Naive thymus-derived CD4-positive, alpha-beta T cell (primary cell): ENCODE data around the gene NCLN. TPM values are rescaled to one million over a fixed set of nuclear protein-coding genes. Genes with fewer than 3 reads are reported as not detected.

Experiments used
- ATAC-seq: fragments of 150-1000 bp; cut with Tn5 transposase; 2 replicates; pipeline ENCODE4 v1.10.0; 2021; ENCODE audit warnings: mild to moderate bottlenecking, moderate library complexity
- CTCF ChIA-PET: fragments of 350-600 bp; sonication (Branson Sonifier 250); formaldehyde crosslinking; loops from one replicate; lab custom pipeline; 2021; ENCODE audit warnings: antibody characterized with exemption; lab: Charles Lee
- POLR2A ChIA-PET: fragments of 350-600 bp; sonication (Branson Sonifier 250); formaldehyde crosslinking; loops from one replicate; lab custom pipeline; 2021; ENCODE audit warnings: antibody characterized with exemption, inconsistent platforms; lab: Charles Lee
- DNase-seq, 9 donors: peaks; one replicate each; pipeline versions ENCODE4 v3.0.0 to v3.0.0-alpha.2; 2020 to 2022; ENCODE audit warnings: mixed read lengths in 1 of 9
- H3K27ac ChIP-seq: one replicate; pipeline ENCODE4 v1.7.0; 2013; ENCODE audit warnings: mild to moderate bottlenecking, low read depth, low read length, moderate library complexity
- H3K27me3 ChIP-seq, 2 donors: one replicate each; pipeline ENCODE4 v1.7.0; 2013; ENCODE audit warnings: low read length in 2 of 2, mild to moderate bottlenecking in 2 of 2, moderate library complexity in 2 of 2; ENCODE audit not compliant: control insufficient read depth in 2 of 2, insufficient read depth in 2 of 2
- H3K36me3 ChIP-seq, 3 experiments: 1 replicate in 2 of 3; 2 replicates in 1 of 3; pipeline ENCODE4 v1.7.0; 2013; ENCODE audit warnings: low read length in 3 of 3, mild to moderate bottlenecking in 3 of 3, moderate library complexity in 1 of 3; ENCODE audit not compliant: insufficient read depth in 3 of 3, control insufficient read depth in 2 of 3
- H3K4me1 ChIP-seq, 2 donors: one replicate each; pipeline ENCODE4 v1.7.0; 2013; ENCODE audit warnings: low read length in 2 of 2, mild to moderate bottlenecking in 2 of 2, moderate library complexity in 1 of 2; ENCODE audit not compliant: control insufficient read depth in 2 of 2, insufficient read depth in 2 of 2
- H3K4me3 ChIP-seq: 2 replicates; pipeline ENCODE4 v1.7.0; 2013; ENCODE audit warnings: mild to moderate bottlenecking, low read length
- H3K9me3 ChIP-seq, 3 experiments: 1 replicate in 2 of 3; 2 replicates in 1 of 3; pipeline ENCODE4 v1.7.0; 2013; ENCODE audit warnings: low read length in 3 of 3; ENCODE audit not compliant: control insufficient read depth in 2 of 3
- H3K27ac Mint-ChIP-seq, 9 donors: one replicate each; pipeline ENCODE4 v1.8.0; 2020 to 2022; ENCODE audit warnings: mixed read lengths in 9 of 9, mild to moderate bottlenecking in 8 of 9, moderate library complexity in 5 of 9, inconsistent platforms in 2 of 9
- H3K27me3 Mint-ChIP-seq, 5 donors: one replicate each; pipeline ENCODE4 v1.8.0; 2021 to 2022; ENCODE audit warnings: mixed read lengths in 5 of 5, mild to moderate bottlenecking in 1 of 5
- H3K36me3 Mint-ChIP-seq, 5 donors: one replicate each; pipeline ENCODE4 v1.8.0; 2020 to 2022; ENCODE audit warnings: mixed read lengths in 5 of 5, mild to moderate bottlenecking in 3 of 5, inconsistent platforms in 1 of 5
- H3K4me1 Mint-ChIP-seq, 7 donors: one replicate each; pipeline ENCODE4 v1.8.0; 2020 to 2022; ENCODE audit warnings: mixed read lengths in 7 of 7, mild to moderate bottlenecking in 3 of 7, inconsistent platforms in 1 of 7
- H3K4me3 Mint-ChIP-seq, 10 donors: one replicate each; pipeline ENCODE4 v1.8.0; 2020 to 2022; ENCODE audit warnings: mild to moderate bottlenecking in 10 of 10, mixed read lengths in 10 of 10, moderate library complexity in 6 of 10, inconsistent platforms in 2 of 10
- H3K9me3 Mint-ChIP-seq, 11 donors: one replicate each; pipeline ENCODE4 v1.8.0; 2020 to 2022; ENCODE audit warnings: mixed read lengths in 11 of 11, mild to moderate bottlenecking in 4 of 11, inconsistent platforms in 1 of 11, moderate library complexity in 1 of 11
- intact Hi-C, 2 donors: fragments of 100-400 bp; cut with micrococcal nuclease; formaldehyde crosslinking; loops; one replicate each; pipeline ENCODE4 v1.15.1; 2023
- polyA plus RNA-seq, 2 donors: library from polyadenylated mRNA; unstranded; fragments of 300-500 nt; fragmentation: Illumina TruSeq; gene quantifications; one replicate each; pipeline ENCODE4 v1.2.3, GENCODE V29; 2021
- total RNA-seq, 6 experiments: library from RNA in 5 of 6; stranded (reverse) in 5 of 6; gene quantifications; 1 replicate in 5 of 6; 2 replicates in 1 of 6; pipeline ENCODE4 v1.2.3 and lab custom pipeline; 2021 to 2026

NCLN gene
- total and polyA plus RNA-seq, 7 experiments from 2014 or later, result 19.9 to 64.7 (median 51.7) TPM

DNA sequence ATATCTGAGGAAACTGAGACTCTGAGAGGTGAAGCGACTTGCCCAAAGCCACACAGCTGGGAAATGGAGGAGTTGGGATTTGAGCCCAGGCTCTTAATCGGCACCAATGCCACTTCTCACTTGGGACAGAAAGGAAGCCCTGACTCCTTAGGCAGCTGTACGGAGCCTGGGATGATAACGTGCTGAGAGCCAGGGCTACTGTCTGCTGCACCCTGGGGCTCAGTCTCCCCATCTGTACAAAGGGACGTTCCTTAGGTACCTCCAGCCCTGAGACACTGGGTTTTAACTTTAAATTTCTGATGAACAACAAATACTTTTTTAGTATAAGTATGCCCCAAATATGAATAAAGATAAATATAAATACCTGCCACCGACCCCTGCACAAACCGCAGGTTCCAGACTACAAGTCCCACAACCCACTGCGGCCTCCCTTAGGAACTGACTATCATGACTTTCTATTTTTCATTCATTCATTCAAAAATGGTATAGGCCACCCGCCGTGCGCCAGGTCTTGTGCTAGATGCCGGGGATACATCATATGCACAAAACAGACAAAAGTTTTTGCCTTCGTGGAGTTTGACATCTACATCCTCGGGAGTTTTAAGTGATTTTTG, 776 bp upstream of the NCLN start:
- peaks cover 0 to 30% (median 12%) of the 10 kb centered on the region in 3 experiments for H3K36me3 ChIP-seq
- Mint-ChIP-seq H3K27me3 (peaks cover 0 to 2% (median 0%) of the 10 kb centered on the region in 5 donors), H3K27ac (peak overlapping the region; percentile 89 to 99 (median 91)), H3K4me1 (peaks cover 43 to 66% (median 54%) of the 10 kb centered on the region in 7 donors), H3K36me3 (peaks cover 0 to 36% (median 18%) of the 10 kb centered on the region in 5 donors), H3K9me3 (peaks cover 0 to 3% (median 0%) of the 10 kb centered on the region in 11 donors), H3K4me3 (peak overlapping the region; percentile 86 to 99 (median 94))
- DNase-seq, result peak in 2 of 9 donors; percentile 45 to 78
- peaks cover 53 to 63% of the 10 kb centered on the region in 2 donors for H3K4me1 ChIP-seq
- H3K4me3 ChIP-seq, result peak overlapping the region; percentile 71
- H3K27ac ChIP-seq, result peak overlapping the region; percentile 74
- no peaks in the 10 kb centered on the region for H3K9me3 ChIP-seq
- intact Hi-C loops, result loop anchor here (1.0 to 5.0 kb wide), 17 partner anchors 8 to 1607 kb away; partner anchors contain the start of genes MRPL54 (in 2 of the 2), APBA3 (in 1 of the 2), CACTIN (in 1 of the 2) and CHAF1A (in 1 of the 2)
- ChIA-PET CTCF (interaction anchor here (0.7 to 1.8 kb wide), 2 partner anchors 21 to 23 kb away, joined by 3 to 5 read pairs; no protein-coding TSS in a partner anchor), POLR2A (interaction anchor here (0.7 to 3.9 kb wide), 11 partner anchors 8 to 1539 kb away, joined by 3 to 21 read pairs (median 4); no protein-coding TSS in a partner anchor)
- peak; percentile 54 for ATAC-seq
- no peaks in the 10 kb centered on the region for H3K27me3 ChIP-seq

DNA sequence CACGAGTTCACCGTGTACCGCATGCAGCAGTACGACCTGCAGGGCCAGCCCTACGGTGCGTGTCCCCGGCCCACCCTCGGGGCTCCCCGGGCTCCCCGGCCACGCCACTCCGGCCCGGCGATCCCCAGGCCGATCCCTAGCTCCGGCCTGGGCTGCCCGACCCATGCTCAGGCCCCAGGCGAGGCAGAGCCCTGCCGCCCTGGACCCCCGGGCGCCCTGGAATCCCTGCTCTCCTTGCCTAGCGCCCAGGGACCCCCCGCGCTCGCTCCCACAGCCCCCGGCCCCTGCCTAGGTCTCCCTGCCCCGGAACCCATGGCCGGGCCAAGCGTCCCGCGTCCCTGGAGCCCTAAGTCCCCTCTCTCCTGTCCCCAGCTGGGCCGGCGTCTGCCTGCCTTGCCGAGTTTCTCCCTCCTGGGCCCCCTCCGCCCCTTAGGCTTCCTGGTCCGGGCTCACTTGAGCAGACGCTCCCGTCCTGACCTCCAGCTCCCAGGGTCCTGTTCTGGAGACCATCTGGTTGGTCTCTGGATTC, 494 bp downstream of the NCLN start:
- ATAC-seq, result no peak
- Histone ChIP-seq H3K27ac (peak overlapping the region; percentile 74), H3K9me3 (no peaks in the 10 kb centered on the region), H3K4me3 (peak overlapping the region; percentile 71), H3K36me3 (peaks cover 0 to 19% (median 4%) of the 10 kb centered on the region in 3 experiments), H3K27me3 (no peaks in the 10 kb centered on the region), H3K4me1 (peaks cover 49 to 63% of the 10 kb centered on the region in 2 donors)
- Mint-ChIP-seq H3K27me3 (peaks cover 0 to 2% (median 0%) of the 10 kb centered on the region in 5 donors), H3K4me1 (peaks cover 43 to 67% (median 55%) of the 10 kb centered on the region in 7 donors), H3K9me3 (peaks cover 0 to 5% (median 0%) of the 10 kb centered on the region in 11 donors), H3K4me3 (peak overlapping the region; percentile 84 to 99 (median 90)), H3K36me3 (peaks cover 0 to 24% (median 9%) of the 10 kb centered on the region in 5 donors), H3K27ac (peak overlapping the region in 8 of 9 donors; percentile 48 to 91 (median 78))
- CTCF ChIA-PET, result no interaction called here
- intact Hi-C loops, result loop anchor here (5.0 kb wide), 4 partner anchors 149 to 1606 kb away; partner anchors contain the start of genes APBA3 (in 1 of the 2), CACTIN (in 1 of the 2), FEM1A (in 1 of the 2) and MRPL54 (in 1 of the 2)
- POLR2A ChIA-PET, result interaction anchor here (1.0 to 3.9 kb wide), 4 partner anchors 10 to 24 kb away, joined by 3 to 21 read pairs (median 8); no protein-coding TSS in a partner anchor
- DNase-seq, result no peak

DNA sequence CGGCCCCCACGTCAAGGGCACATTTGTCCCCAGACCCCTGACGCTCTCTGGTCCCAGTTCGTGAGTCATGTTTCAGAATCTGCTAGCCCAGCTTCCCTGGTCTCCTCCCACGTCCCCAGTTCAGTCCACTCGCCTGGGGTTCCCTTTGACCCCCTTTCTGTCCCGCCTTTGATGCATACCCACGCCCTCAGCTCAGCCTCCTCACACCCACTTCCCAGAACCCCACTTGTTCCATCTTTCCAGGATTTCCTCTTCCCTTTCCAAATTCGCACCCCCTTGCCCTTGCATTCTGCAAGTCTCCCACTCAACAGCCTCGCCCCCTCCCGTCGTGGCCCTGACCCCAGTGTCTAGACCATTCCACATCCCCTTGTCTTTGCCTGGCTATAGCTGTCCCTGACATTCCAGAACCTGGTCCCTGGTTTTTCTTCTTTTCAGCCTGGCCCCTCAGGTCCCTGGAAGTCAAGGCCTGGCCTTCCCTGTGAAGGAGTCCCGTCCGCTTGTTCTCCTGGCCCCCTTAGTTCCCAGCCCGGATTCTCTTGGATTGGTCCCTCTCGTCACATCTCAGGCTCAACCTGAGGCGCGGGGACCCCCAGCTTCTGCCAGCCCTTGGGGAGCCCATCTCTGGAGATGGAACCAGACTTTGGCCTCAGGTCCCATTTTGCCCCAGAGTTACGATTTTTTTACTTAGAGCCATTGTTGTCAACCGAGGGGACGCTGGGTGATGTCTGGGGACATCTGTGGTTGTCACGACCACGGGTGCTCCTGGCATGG, 1.3 kb downstream of the NCLN start:
- ATAC-seq, result no peak
- H3K9me3 Mint-ChIP-seq, result peaks cover 0 to 5% (median 0%) of the 10 kb centered on the region in 11 donors
- H3K4me1 ChIP-seq, result peaks cover 43 to 57% of the 10 kb centered on the region in 2 donors
- ChIA-PET CTCF (no interaction called here), POLR2A (interaction anchor here (1.0 to 1.9 kb wide), 3 partner anchors 10 to 24 kb away, joined by 3 to 11 read pairs (median 4); no protein-coding TSS in a partner anchor)
- no peaks in the 10 kb centered on the region for H3K9me3 ChIP-seq
- peaks cover 0 to 16% (median under 1%) of the 10 kb centered on the region in 3 experiments for H3K36me3 ChIP-seq
- peaks cover 46 to 65% (median 55%) of the 10 kb centered on the region in 7 donors for H3K4me1 Mint-ChIP-seq
- H3K27me3 ChIP-seq, result no peaks in the 10 kb centered on the region
- intact Hi-C loops, result loop anchor here (5.0 kb wide), 4 partner anchors 150 to 1605 kb away; partner anchors contain the start of genes APBA3 (in 1 of the 2), CACTIN (in 1 of the 2), FEM1A (in 1 of the 2) and MRPL54 (in 1 of the 2)
- peak overlapping the region; percentile 84 to 99 (median 90) for H3K4me3 Mint-ChIP-seq
- peaks cover 0 to 2% (median 0%) of the 10 kb centered on the region in 5 donors for H3K27me3 Mint-ChIP-seq
- H3K27ac ChIP-seq, result peak overlapping the region; percentile 74
- H3K4me3 ChIP-seq, result peak overlapping the region; percentile 71
- H3K27ac Mint-ChIP-seq, result peak overlapping the region in 8 of 9 donors; percentile 22 to 87 (median 75)
- no peak for DNase-seq
- peaks cover 0 to 20% (median 9%) of the 10 kb centered on the region in 5 donors for H3K36me3 Mint-ChIP-seq

DNA sequence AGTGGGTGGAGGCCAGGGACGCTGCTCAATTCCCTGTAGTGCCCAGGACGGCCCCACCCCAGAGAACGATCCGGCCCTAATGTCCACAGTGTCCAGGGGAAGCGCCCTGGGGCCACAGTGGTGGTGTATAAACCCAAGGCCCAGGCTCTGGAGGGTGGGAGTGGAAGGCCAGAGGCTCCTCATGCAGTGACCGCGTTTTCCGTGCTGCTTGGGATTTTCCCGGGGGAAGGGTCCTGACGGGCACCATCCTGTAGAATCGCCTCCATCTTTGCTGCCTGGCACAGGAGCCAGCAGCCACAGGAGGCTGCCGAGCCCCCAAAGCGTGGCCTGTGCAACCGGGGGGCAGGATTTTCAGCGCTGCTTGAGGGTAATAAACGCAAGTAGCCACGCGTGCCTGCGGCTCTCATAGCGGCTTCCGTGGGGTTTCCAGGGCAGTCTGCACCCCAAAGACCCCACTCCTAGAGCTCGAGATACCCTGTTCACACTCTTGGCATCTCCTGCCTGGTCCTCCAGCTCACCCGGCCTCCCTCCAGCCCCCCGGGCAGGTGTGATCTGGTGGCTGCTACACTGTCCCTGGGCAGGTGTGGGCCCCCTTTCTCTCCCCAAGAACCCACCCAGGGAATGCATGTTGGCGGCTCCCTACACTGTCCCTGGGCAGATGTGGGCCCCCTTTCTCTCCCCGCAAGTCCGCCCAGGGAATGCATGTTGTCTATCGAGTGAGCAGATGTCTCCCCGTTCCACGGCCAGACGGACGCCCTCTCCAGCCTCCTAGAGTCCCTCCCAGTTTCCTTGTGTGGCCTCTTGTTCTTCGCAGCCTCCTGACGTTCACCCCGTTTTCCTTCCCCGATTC, 2.2 kb downstream of the NCLN start:
- intact Hi-C loops, result loop anchor here (5.0 kb wide), 4 partner anchors 151 to 1604 kb away; partner anchors contain the start of genes APBA3 (in 1 of the 2), CACTIN (in 1 of the 2), FEM1A (in 1 of the 2) and MRPL54 (in 1 of the 2)
- peaks cover 0 to 2% (median 0%) of the 10 kb centered on the region in 5 donors for H3K27me3 Mint-ChIP-seq
- no peak for DNase-seq
- Histone ChIP-seq H3K9me3 (no peaks in the 10 kb centered on the region), H3K36me3 (peaks cover 0 to 15% (median 0%) of the 10 kb centered on the region in 3 experiments), H3K27me3 (no peaks in the 10 kb centered on the region), H3K4me3 (no peak overlapping the region), H3K4me1 (peaks cover 39 to 52% of the 10 kb centered on the region in 2 donors), H3K27ac (no peak overlapping the region)
- ChIA-PET POLR2A (no interaction called here), CTCF (interaction anchor here (1.3 kb wide), 1 partner anchor 23 kb away, joined by 4 read pairs; no protein-coding TSS in a partner anchor)
- no peak for ATAC-seq
- peaks cover 0 to 17% (median 9%) of the 10 kb centered on the region in 5 donors for H3K36me3 Mint-ChIP-seq
- peak overlapping the region in 7 of 9 donors; percentile 2 to 74 (median 53) for H3K27ac Mint-ChIP-seq
- peaks cover 43 to 62% (median 52%) of the 10 kb centered on the region in 7 donors for H3K4me1 Mint-ChIP-seq
- H3K9me3 Mint-ChIP-seq, result peaks cover 0 to 5% (median 0%) of the 10 kb centered on the region in 11 donors
- H3K4me3 Mint-ChIP-seq, result peak overlapping the region; percentile 50 to 99 (median 90)
